ENCODE data around the gene EN2.

The EN2 gene

DNA sequence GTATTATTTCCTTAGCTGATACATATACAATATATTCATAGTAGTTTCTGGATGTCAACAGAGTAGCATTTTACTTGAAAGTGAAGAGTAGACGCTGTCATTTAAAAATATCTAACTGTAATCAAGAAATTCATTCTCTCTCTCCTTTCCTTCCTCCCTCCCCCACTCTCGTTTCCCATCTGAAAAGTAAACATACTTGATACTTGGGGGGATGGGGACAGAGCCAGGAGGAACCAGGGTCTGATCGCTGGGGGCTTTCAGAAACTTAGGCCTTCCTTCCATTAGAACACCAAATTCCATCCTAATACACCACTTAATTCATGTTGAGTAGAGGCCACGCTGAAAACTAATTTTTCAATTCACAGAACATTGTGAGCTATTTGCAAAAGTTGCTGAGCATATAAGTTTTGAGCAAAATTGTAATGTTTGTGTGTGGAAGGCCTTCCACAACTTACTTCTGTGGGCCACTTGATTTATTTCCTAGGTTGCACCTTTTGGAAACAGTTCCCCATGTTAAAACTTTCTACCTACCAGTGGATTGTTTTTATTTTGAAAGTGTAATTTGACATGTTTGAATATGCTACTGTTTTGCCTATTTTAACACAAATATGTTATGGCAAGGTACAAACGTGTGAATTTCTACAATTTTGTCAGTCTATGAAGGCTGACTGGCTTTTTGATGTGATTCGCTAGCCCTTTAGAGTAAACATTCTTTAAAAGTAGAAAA lies 53.2 kb downstream of the EN2 start:
- FAIRE-seq, result no peak

DNA sequence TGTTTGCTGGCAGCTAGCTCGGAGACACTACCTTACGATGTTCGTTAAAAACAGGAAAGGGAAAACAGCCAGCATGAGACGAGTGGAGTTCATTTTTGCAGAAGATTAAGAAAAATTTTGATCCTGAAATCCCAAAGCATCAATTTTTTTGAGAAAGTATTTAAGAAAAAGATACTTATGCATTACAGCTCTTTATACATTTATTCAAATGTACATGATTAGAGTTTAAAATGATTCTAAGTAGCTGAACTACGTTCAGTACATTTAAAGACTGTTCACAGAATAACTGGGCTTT lies 53.7 kb downstream of the EN2 start:
- no peak for FAIRE-seq

DNA sequence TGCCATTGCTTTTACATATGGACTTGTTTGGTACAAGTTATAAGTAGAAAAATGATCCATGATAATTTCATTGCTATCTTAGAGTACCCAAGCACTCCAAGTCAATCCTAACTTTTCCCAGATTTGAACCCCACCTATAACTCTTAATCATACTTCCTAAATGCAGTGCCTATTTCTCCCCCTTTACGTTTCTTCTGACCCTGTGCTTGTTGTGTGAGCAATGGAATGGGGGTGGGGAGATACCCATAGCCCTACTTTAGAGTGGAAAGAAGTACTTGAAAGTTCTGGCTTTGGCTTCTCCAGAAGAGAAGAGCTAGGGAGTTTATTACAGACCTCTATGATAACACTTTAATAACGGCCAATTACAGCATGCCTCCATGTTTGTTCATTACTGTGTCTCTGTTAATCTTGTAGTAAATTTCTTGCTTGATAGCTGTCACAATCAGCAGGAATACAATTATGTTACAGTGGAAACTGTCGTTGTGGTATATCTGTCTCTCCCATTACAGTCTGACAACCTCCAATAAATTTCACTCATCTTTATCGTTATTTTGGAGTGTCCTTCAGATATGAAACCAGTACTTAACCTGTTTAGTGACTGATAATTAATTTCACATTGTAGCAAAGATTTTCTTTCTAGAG lies 54.4 kb downstream of the EN2 start:
- no peak for FAIRE-seq

GRCh38 chr7:155513543-155514285 lies 55.8 kb downstream of the EN2 start:
- FAIRE-seq, result no peak

- FAIRE-seq, result no peak
Observed at GRCh38 chr7:155514296-155514695, 56.4 kb downstream of the EN2 start.
